Muscle of leg (tissue), 11 donors: ENCODE results near the gene UGT1A8. TPM values are rescaled to one million over a fixed set of nuclear protein-coding genes. Genes with fewer than 3 reads are reported as not detected.

Experiments
- DNase-seq: peaks from one replicate; pipeline ENCODE4 v3.0.0; 2013
- H3K27ac ChIP-seq: one replicate; pipeline ENCODE4 v1.5.1; 2013; ENCODE audit warnings: mild to moderate bottlenecking, low read length, control low read depth
- H3K27me3 ChIP-seq: one replicate; pipeline ENCODE4 v1.6.1; 2013; ENCODE audit warnings: low read length; ENCODE audit not compliant: control insufficient read depth, insufficient read depth
- H3K36me3 ChIP-seq: one replicate; pipeline ENCODE4 v1.6.1; 2013; ENCODE audit warnings: low read length; ENCODE audit not compliant: control insufficient read depth, insufficient read depth
- H3K4me1 ChIP-seq: one replicate; pipeline ENCODE4 v1.6.1; 2013; ENCODE audit warnings: low read length; ENCODE audit not compliant: control insufficient read depth, insufficient read depth
- H3K4me3 ChIP-seq: one replicate; pipeline ENCODE4 v1.5.1; 2013; ENCODE audit warnings: low read length, control low read depth
- H3K9me3 ChIP-seq: replicated peaks from 2 replicates; pipeline ENCODE4 v1.6.1; 2013; ENCODE audit warnings: low read depth, low read length; ENCODE audit not compliant: control insufficient read depth
- whole genome bisulfite sequencing: methylation state at CpG from one replicate; pipeline ENCODE4 v1.1.5; 2013; ENCODE audit warnings: missing lambda C conversion rate; ENCODE audit not compliant: insufficient coverage; 5-methylcytosine and 5-hydroxymethylcytosine counted together
- polyA plus RNA-seq, 8 donors: library from polyadenylated mRNA; unstranded; fragments of 120-200 nt; gene quantifications; one replicate each; pipeline versions ENCODE4 v1.2.1 to v1.2.3, GENCODE V29; 2013; ENCODE audit warnings: inconsistent platforms in 1 of 8, low replicate concordance in 1 of 8; ENCODE audit not compliant: insufficient read length in 8 of 8, insufficient read depth in 1 of 8
- total RNA-seq: library from RNA; stranded (reverse); fragments of 120-200 nt; gene quantifications from one replicate; pipeline ENCODE4 v1.2.4, GENCODE V29; 2013

Gene UGT1A8
- total and polyA plus RNA-seq, 9 donors: not detected

GRCh38 chr2:233658610-233659009 is 41.2 kb downstream of the UGT1A8 start:
- H3K27me3 ChIP-seq: no peaks in the 10 kb centered on the region
- no peaks in the 10 kb centered on the region for H3K9me3 ChIP-seq
- H3K36me3 ChIP-seq: no peaks in the 10 kb centered on the region
- H3K27ac ChIP-seq: no peak overlapping the region
- no peak for DNase-seq
- no peaks in the 10 kb centered on the region for H3K4me1 ChIP-seq
- no peak overlapping the region for H3K4me3 ChIP-seq

GRCh38 chr2:233663911-233664310 is 46.5 kb downstream of the UGT1A8 start:
- Histone ChIP-seq H3K27me3 (no peaks in the 10 kb centered on the region), H3K27ac (no peak overlapping the region), H3K9me3 (no peaks in the 10 kb centered on the region), H3K36me3 (no peaks in the 10 kb centered on the region), H3K4me3 (no peak overlapping the region), H3K4me1 (no peaks in the 10 kb centered on the region)
- WGBS: no CpG with 5 or more reads among the region's 1 CpG
- no peak for DNase-seq

GRCh38 chr2:233668605-233669260 is 51.3 kb downstream of the UGT1A8 start:
- no peaks in the 10 kb centered on the region for H3K9me3 ChIP-seq
- no peak for DNase-seq
- H3K4me1 ChIP-seq: no peaks in the 10 kb centered on the region
- H3K27me3 ChIP-seq: no peaks in the 10 kb centered on the region
- no CpG with 5 or more reads among the region's 4 CpGs for WGBS
- H3K27ac ChIP-seq: no peak overlapping the region
- no peaks in the 10 kb centered on the region for H3K36me3 ChIP-seq
- H3K4me3 ChIP-seq: no peak overlapping the region

- H3K9me3 ChIP-seq: no peaks in the 10 kb centered on the region
- no peak for DNase-seq
- no peaks in the 10 kb centered on the region for H3K36me3 ChIP-seq
- H3K4me1 ChIP-seq: no peaks in the 10 kb centered on the region
- 94% methylated on average over 2 of the region's 5 CpGs for WGBS
- no peaks in the 10 kb centered on the region for H3K27me3 ChIP-seq
- H3K4me3 ChIP-seq: no peak within 1 kb of the TSS
- H3K27ac ChIP-seq: no peak within 1 kb of the TSS
These were observed 54.1 kb downstream of the UGT1A8 start, which contains the start of gene UGT1A9 for GRCh38 chr2:233671290-233672161. UGT1A9 (plus strand) TSS chr2:233671898; CDS start chr2:233671935, 37 bp downstream.

GRCh38 chr2:233672886-233673285 is 55.5 kb downstream of the UGT1A8 start:
- Histone ChIP-seq H3K36me3 (no peaks in the 10 kb centered on the region), H3K27ac (no peak overlapping the region), H3K9me3 (no peaks in the 10 kb centered on the region), H3K4me1 (no peaks in the 10 kb centered on the region), H3K27me3 (no peaks in the 10 kb centered on the region), H3K4me3 (no peak overlapping the region)
- no CpG with 5 or more reads among the region's 3 CpGs for WGBS
- DNase-seq: no peak

GRCh38 chr2:233673896-233674295 is 56.5 kb downstream of the UGT1A8 start:
- no peaks in the 10 kb centered on the region for H3K4me1 ChIP-seq
- DNase-seq: no peak
- H3K4me3 ChIP-seq: no peak overlapping the region
- no peak overlapping the region for H3K27ac ChIP-seq
- H3K36me3 ChIP-seq: no peaks in the 10 kb centered on the region
- no peaks in the 10 kb centered on the region for H3K9me3 ChIP-seq
- H3K27me3 ChIP-seq: no peaks in the 10 kb centered on the region

- Histone ChIP-seq H3K9me3 (no peaks in the 10 kb centered on the region), H3K36me3 (no peaks in the 10 kb centered on the region), H3K27me3 (no peaks in the 10 kb centered on the region), H3K4me1 (no peaks in the 10 kb centered on the region), H3K27ac (no peak overlapping the region), H3K4me3 (no peak overlapping the region)
- no peak for DNase-seq
- no CpG with 5 or more reads among the region's 1 CpG for WGBS
These were observed 56.9 kb downstream of the UGT1A8 start for GRCh38 chr2:233674314-233674713.

GRCh38 chr2:233674995-233675394 is 57.6 kb downstream of the UGT1A8 start:
- Histone ChIP-seq H3K4me1 (no peaks in the 10 kb centered on the region), H3K4me3 (no peak overlapping the region), H3K27ac (no peak overlapping the region), H3K9me3 (no peaks in the 10 kb centered on the region), H3K36me3 (no peaks in the 10 kb centered on the region), H3K27me3 (no peaks in the 10 kb centered on the region)
- no peak for DNase-seq
- WGBS: 0% methylated on average over 1 of the region's 4 CpGs

- H3K27ac ChIP-seq: no peak overlapping the region
- no CpG with 5 or more reads among the region's 2 CpGs for WGBS
These were observed 58.6 kb downstream of the UGT1A8 start for GRCh38 chr2:233676046-233676445.

GRCh38 chr2:233679196-233679595 is 61.8 kb downstream of the UGT1A8 start:
- H3K9me3 ChIP-seq: no peaks in the 10 kb centered on the region
- no peaks in the 10 kb centered on the region for H3K27me3 ChIP-seq
- 80% methylated on average over 2 of the region's 4 CpGs for WGBS
- DNase-seq: no peak
- no peak overlapping the region for H3K4me3 ChIP-seq
- H3K27ac ChIP-seq: no peak overlapping the region
- no peaks in the 10 kb centered on the region for H3K4me1 ChIP-seq
- no peaks in the 10 kb centered on the region for H3K36me3 ChIP-seq

More at GRCh38 chr2:233676046-233676445, 58.6 kb downstream of the UGT1A8 start:
- H3K27me3 ChIP-seq: no peaks in the 10 kb centered on the region
- H3K4me3 ChIP-seq: no peak overlapping the region
- no peaks in the 10 kb centered on the region for H3K36me3 ChIP-seq
- H3K9me3 ChIP-seq: no peaks in the 10 kb centered on the region
- H3K4me1 ChIP-seq: no peaks in the 10 kb centered on the region
- no peak for DNase-seq
